T-helper 17 cell (primary cell): ENCODE measurements around the gene SPACA7. TPM values are rescaled to one million over a fixed set of nuclear protein-coding genes. Genes with fewer than 3 reads are reported as not detected.
"Not testable (repeated sequence)": the region's sequence is repeated elsewhere in the genome, so short reads cannot be mapped to it uniquely, and the experiment has no call there.

ENCODE experiments used
- ATAC-seq: fragments of 150-1000 bp; cut with Tn5 transposase; 2 replicates; pipeline ENCODE4 v1.10.0; 2021; ENCODE audit warnings: mild to moderate bottlenecking, moderate library complexity
- DNase-seq, 3 donors: peaks; one replicate each; pipeline versions ENCODE4 v3.0.0 to v3.0.0-alpha.2; 2020 to 2021
- H3K9me3 ChIP-seq: one replicate; pipeline ENCODE4 v1.7.0; 2013; ENCODE audit warnings: low read length, mild to moderate bottlenecking; ENCODE audit not compliant: control insufficient read depth, poor library complexity, severe bottlenecking
- H3K27ac Mint-ChIP-seq: one replicate; pipeline ENCODE4 v1.8.0; 2022; ENCODE audit warnings: mild to moderate bottlenecking, moderate library complexity, mixed read lengths
- H3K27me3 Mint-ChIP-seq: one replicate; pipeline ENCODE4 v1.8.0; 2022; ENCODE audit warnings: mixed read lengths
- H3K36me3 Mint-ChIP-seq: one replicate; pipeline ENCODE4 v1.8.0; 2022; ENCODE audit warnings: low read depth, mixed read lengths
- H3K4me1 Mint-ChIP-seq: one replicate; pipeline ENCODE4 v1.8.0; 2022; ENCODE audit warnings: mild to moderate bottlenecking, mixed read lengths
- H3K4me3 Mint-ChIP-seq: one replicate; pipeline ENCODE4 v1.8.0; 2022; ENCODE audit warnings: mild to moderate bottlenecking, moderate library complexity, mixed read lengths
- total RNA-seq, 4 donors: library from RNA in 2 of 4; stranded (reverse) in 2 of 4; gene quantifications; one replicate each; pipeline ENCODE4 v1.2.3 and lab custom pipeline; 2022 to 2026

SPACA7 gene
- total RNA-seq, 2 donors from 2014 or later, result not detected

- Mint-ChIP-seq H3K27ac (no peak overlapping the region), H3K27me3 (peaks cover under 1% of the 10 kb centered on the region), H3K4me3 (no peak overlapping the region), H3K36me3 (no peaks in the 10 kb centered on the region), H3K4me1 (no peaks in the 10 kb centered on the region)
- H3K9me3 ChIP-seq, result no peaks in the 10 kb centered on the region
- DNase-seq (no peak), ATAC-seq (no peak)
These were observed 20.0 kb upstream of the SPACA7 start for GRCh38 chr13:112356190-112356589.

DNA sequence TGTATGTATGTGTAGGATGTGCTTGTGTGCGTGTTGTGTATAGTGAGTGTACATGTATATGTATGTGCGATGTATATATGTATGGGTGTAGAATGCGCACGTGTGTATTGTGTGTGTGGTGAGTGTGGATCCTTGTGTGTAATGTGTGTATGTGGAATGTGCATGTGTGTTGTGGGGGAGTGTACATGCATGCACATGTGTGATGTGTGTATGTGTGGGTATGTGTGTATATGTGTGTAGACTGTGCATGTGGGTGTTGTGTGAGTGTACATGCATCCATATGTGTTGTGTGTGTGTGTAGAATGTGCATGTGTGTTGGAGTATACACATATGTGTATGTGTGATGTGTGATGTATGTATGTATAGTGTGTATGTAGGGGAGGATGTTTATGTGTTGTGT lies 18.0 kb upstream of the SPACA7 start:
- DNase-seq (no peak), ATAC-seq (no peak)
- Mint-ChIP-seq H3K27me3 (no peaks in the 10 kb centered on the region), H3K36me3 (no peaks in the 10 kb centered on the region), H3K4me1 (no peaks in the 10 kb centered on the region), H3K4me3 (no peak overlapping the region), H3K27ac (no peak overlapping the region)
- H3K9me3 ChIP-seq, result no peaks in the 10 kb centered on the region

DNA sequence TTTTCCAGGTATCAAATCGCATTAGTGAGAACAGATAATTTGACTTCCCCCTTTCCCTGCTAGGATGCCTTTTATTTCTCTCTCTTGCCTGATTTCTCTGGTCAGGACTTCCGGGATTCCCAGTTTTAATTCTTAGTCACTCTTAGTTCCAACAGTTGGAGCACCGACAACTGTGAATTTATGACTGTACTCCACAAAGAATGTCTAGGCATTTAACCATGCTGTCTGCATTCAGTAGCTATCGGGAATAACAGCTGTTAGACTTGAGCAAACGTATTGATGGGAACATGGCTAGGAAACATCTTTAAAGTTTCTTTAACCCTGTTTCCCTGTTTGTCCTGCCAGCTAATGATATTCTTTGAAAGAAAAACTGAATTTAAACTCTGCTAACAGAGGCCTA lies 14.1 kb upstream of the SPACA7 start:
- H3K36me3 Mint-ChIP-seq, result no peaks in the 10 kb centered on the region
- H3K4me3 Mint-ChIP-seq, result no peak overlapping the region
- ATAC-seq (no peak), DNase-seq (no peak)
- H3K4me1 Mint-ChIP-seq, result no peaks in the 10 kb centered on the region
- H3K27me3 Mint-ChIP-seq, result no peaks in the 10 kb centered on the region
- H3K27ac Mint-ChIP-seq, result no peak overlapping the region
- no peaks in the 10 kb centered on the region for H3K9me3 ChIP-seq

- Mint-ChIP-seq H3K27me3 (no peaks in the 10 kb centered on the region), H3K4me3 (no peak overlapping the region), H3K4me1 (no peaks in the 10 kb centered on the region), H3K27ac (no peak overlapping the region), H3K36me3 (no peaks in the 10 kb centered on the region)
- no peak for ATAC-seq
- H3K9me3 ChIP-seq, result no peaks in the 10 kb centered on the region
- no peak for DNase-seq
These were observed 12.2 kb upstream of the SPACA7 start for GRCh38 chr13:112363867-112364528.

DNA sequence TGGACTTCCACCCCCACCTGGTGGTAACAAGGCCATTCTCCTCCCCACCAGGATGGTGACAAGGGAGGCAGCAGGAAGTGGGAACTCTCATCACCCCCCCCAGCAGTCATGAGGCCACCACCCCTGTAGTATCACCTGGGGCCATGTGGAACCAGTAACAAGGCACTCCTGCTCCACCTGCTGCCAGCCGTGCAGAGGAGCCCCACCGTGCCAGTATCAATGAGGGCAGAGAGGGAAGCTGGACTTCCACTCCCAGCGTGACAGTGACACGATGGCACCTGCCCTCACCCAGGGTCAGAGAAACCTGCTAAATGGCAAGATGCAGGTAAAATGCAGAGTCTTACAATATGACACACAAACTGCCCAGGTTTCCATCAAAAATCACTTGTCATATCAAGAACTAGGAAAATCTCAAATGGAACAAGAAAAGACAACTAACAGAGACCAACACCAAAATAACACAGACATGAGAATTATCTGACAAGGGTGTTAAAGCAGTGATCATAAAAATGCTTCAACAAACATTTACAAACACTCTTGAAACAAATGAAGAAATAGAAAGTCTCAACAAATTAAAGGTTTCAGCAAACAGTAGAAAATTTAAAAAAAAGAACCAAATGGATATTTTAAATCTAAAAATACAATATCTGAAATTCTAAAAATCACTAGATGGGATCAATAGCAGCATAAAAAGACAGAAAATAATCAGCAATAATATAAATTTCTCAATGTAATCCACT lies 9.1 kb upstream of the SPACA7 start:
- H3K27ac Mint-ChIP-seq, result no peak overlapping the region
- no peaks in the 10 kb centered on the region for H3K9me3 ChIP-seq
- no peak for DNase-seq
- no peak for ATAC-seq
- no peaks in the 10 kb centered on the region for H3K36me3 Mint-ChIP-seq
- peaks cover 3% of the 10 kb centered on the region for H3K4me1 Mint-ChIP-seq
- peaks cover 5% of the 10 kb centered on the region for H3K27me3 Mint-ChIP-seq
- H3K4me3 Mint-ChIP-seq, result no peak overlapping the region

GRCh38 chr13:112368883-112369282 lies 7.3 kb upstream of the SPACA7 start:
- H3K9me3 ChIP-seq, result no peaks in the 10 kb centered on the region
- Mint-ChIP-seq H3K4me3 (no peak overlapping the region), H3K27me3 (peaks cover 5% of the 10 kb centered on the region), H3K27ac (no peak overlapping the region), H3K4me1 (peaks cover 3% of the 10 kb centered on the region), H3K36me3 (no peaks in the 10 kb centered on the region)
- no peak for ATAC-seq
- DNase-seq, result no peak

DNA sequence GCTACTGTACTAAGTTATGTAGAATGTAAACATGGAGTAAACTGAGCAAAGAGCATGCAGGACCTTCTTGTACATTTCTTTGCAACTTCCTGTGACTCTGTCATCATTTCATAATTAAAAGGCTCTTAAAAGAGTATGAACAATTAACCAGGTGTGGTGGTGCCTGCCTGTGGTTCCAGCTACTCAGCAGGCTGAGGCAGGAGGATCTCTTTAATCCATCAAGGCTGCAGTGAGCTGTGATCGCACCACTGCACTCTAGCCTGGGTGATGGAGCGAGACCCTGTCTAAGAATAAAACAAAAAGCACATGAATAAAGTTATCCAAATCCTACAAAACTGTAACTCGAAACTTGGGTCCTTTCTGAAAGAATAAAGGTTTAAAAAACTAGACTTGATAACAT lies 5.8 kb upstream of the SPACA7 start:
- Mint-ChIP-seq H3K4me3 (no peak overlapping the region), H3K4me1 (peaks cover 3% of the 10 kb centered on the region), H3K27ac (no peak overlapping the region), H3K27me3 (peaks cover 15% of the 10 kb centered on the region), H3K36me3 (no peaks in the 10 kb centered on the region)
- DNase-seq (no peak), ATAC-seq (no peak)
- H3K9me3 ChIP-seq, result no peaks in the 10 kb centered on the region

DNA sequence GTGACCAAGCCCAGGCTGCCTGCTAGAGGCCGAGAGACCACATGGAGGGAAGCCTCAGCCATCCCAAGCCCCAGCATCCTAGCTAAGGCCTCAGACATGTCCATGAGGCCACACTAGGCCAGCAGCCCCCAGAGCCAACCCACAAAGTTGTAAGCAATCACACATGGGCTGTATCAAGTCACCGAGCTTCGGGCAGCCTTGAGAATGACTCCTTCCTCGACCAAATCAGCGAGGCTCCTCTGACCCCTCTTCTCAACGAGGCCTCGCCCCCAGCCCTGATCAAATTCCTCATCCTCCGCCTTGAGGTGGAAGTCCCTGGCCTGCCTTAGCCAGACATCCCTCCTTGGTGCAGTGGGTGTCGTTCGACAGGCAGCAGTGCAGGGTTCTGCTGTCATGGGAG lies 1.9 kb upstream of the SPACA7 start:
- no peaks in the 10 kb centered on the region for H3K36me3 Mint-ChIP-seq
- peaks cover 2% of the 10 kb centered on the region for H3K9me3 ChIP-seq

DNA sequence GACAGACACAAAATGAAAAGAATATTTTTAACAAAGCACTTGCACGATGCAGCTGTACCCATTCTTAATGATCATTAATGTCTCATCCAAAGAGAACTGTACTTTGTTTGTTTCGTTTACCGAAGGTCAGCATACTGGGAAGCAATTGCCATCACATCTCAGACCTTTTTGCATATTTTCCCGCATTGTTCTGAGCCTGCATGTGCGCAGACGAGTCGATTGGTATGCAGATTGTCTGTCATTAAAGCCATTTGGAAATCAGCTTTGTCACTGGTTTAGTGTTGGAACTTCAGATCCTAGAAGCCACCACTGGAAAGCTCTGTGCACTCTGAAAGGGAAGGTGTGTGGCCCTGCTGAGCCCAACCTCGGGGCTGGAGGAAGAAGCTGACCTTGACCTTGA lies 15.6 kb downstream of the SPACA7 start:
- Mint-ChIP-seq H3K4me1 (no peaks in the 10 kb centered on the region), H3K4me3 (no peak overlapping the region), H3K36me3 (no peaks in the 10 kb centered on the region), H3K27ac (no peak overlapping the region), H3K27me3 (peaks cover 12% of the 10 kb centered on the region)
- H3K9me3 ChIP-seq, result no peaks in the 10 kb centered on the region
- DNase-seq (no peak), ATAC-seq (no peak)

More for the DNA sequence above, 1.9 kb upstream of the SPACA7 start:
- ATAC-seq (no peak), DNase-seq (no peak)
- Mint-ChIP-seq H3K4me1 (peaks cover 3% of the 10 kb centered on the region), H3K4me3 (no peak overlapping the region), H3K27me3 (peaks cover 20% of the 10 kb centered on the region), H3K27ac (no peak overlapping the region)

- no peak overlapping the region for H3K4me3 Mint-ChIP-seq
These were observed 16.6 kb downstream of the SPACA7 start for GRCh38 chr13:112392719-112393118.

GRCh38 chr13:112395022-112395421 lies 18.9 kb downstream of the SPACA7 start:
- H3K36me3 Mint-ChIP-seq, H3K4me3 Mint-ChIP-seq, H3K9me3 ChIP-seq, H3K27ac Mint-ChIP-seq, DNase-seq, ATAC-seq, H3K4me1 Mint-ChIP-seq: not testable (repeated sequence)
- peaks cover 21% of the 10 kb centered on the region for H3K27me3 Mint-ChIP-seq

More at GRCh38 chr13:112392719-112393118, 16.6 kb downstream of the SPACA7 start:
- no peaks in the 10 kb centered on the region for H3K4me1 Mint-ChIP-seq
- DNase-seq (no peak), ATAC-seq (no peak)
- H3K9me3 ChIP-seq, result no peaks in the 10 kb centered on the region
- H3K27me3 Mint-ChIP-seq, result peaks cover 20% of the 10 kb centered on the region
- no peaks in the 10 kb centered on the region for H3K36me3 Mint-ChIP-seq
- H3K27ac Mint-ChIP-seq, result no peak overlapping the region

- not testable (repeated sequence) for DNase-seq, H3K9me3 ChIP-seq, H3K4me3 Mint-ChIP-seq, ATAC-seq, H3K4me1 Mint-ChIP-seq, H3K27ac Mint-ChIP-seq, H3K36me3 Mint-ChIP-seq
- H3K27me3 Mint-ChIP-seq, result peaks cover 21% of the 10 kb centered on the region
These were observed 19.8 kb downstream of the SPACA7 start for GRCh38 chr13:112395941-112396340.

GRCh38 chr13:112397108-112397507 lies 21.0 kb downstream of the SPACA7 start:
- ATAC-seq (no peak), DNase-seq (no peak)
- Mint-ChIP-seq H3K4me3 (no peak overlapping the region), H3K36me3 (no peaks in the 10 kb centered on the region), H3K27me3 (peaks cover 22% of the 10 kb centered on the region), H3K4me1 (no peaks in the 10 kb centered on the region), H3K27ac (no peak overlapping the region)
- H3K9me3 ChIP-seq, result no peaks in the 10 kb centered on the region

GRCh38 chr13:112398347-112398746 lies 22.2 kb downstream of the SPACA7 start:
- not testable (repeated sequence) for H3K27ac Mint-ChIP-seq, H3K9me3 ChIP-seq, ATAC-seq, H3K4me1 Mint-ChIP-seq, H3K36me3 Mint-ChIP-seq, H3K4me3 Mint-ChIP-seq, DNase-seq
- peaks cover 22% of the 10 kb centered on the region for H3K27me3 Mint-ChIP-seq
